GM18505 (cell line): ENCODE results near the gene SLMAP.

Source experiments
- ATAC-seq: cut with Tn5 transposase; IDR thresholded peaks from one replicate; pipeline ENCODE4 v1.9.1; 2021; ENCODE audit not compliant: unreplicated experiment
- POLR2A ChIP-seq: IDR thresholded peaks from 4 replicates; pipeline ENCODE4 v1.6.1; 2011; ENCODE audit warnings: borderline replicate concordance; ENCODE audit not compliant: insufficient read depth, insufficient read length; ENCODE audit errors: extremely low read depth

Gene SLMAP

GRCh38 chr3:57910990-57911389 lies 154.9 kb downstream of the SLMAP start:
- no peak for ATAC-seq
- no peak for TF ChIP-seq POLR2A

- no peak for ATAC-seq
Observed at GRCh38 chr3:57911593-57911992, 155.5 kb downstream of the SLMAP start.

GRCh38 chr3:57917601-57918000 lies 161.5 kb downstream of the SLMAP start:
- no peak for TF ChIP-seq POLR2A
- ATAC-seq = no peak

More at GRCh38 chr3:57911593-57911992, 155.5 kb downstream of the SLMAP start:
- TF ChIP-seq POLR2A = no peak

- ATAC-seq = no peak
- TF ChIP-seq POLR2A = no peak
Observed at GRCh38 chr3:57918123-57918837, 162.2 kb downstream of the SLMAP start.

- TF ChIP-seq POLR2A = no peak
- no peak for ATAC-seq
Observed at GRCh38 chr3:57919987-57920386, 163.9 kb downstream of the SLMAP start.

GRCh38 chr3:57923101-57923500 lies 167.0 kb downstream of the SLMAP start:
- TF ChIP-seq POLR2A = no peak

GRCh38 chr3:57923752-57924151 lies 167.6 kb downstream of the SLMAP start:
- TF ChIP-seq POLR2A = no peak
- no peak for ATAC-seq

More at GRCh38 chr3:57923101-57923500, 167.0 kb downstream of the SLMAP start:
- no peak for ATAC-seq

- no peak for ATAC-seq
- TF ChIP-seq POLR2A = no peak
Observed at GRCh38 chr3:57927166-57927565, 171.1 kb downstream of the SLMAP start.

- no peak for TF ChIP-seq POLR2A
- no peak for ATAC-seq
Observed at GRCh38 chr3:57927916-57928315, 171.8 kb downstream of the SLMAP start.

- ATAC-seq = no peak
- no peak for TF ChIP-seq POLR2A
Observed at GRCh38 chr3:57928511-57928910, 172.4 kb downstream of the SLMAP start.

- no peak for TF ChIP-seq POLR2A
- no peak for ATAC-seq
Observed at GRCh38 chr3:57929988-57930387, 173.9 kb downstream of the SLMAP start.

- no peak for TF ChIP-seq POLR2A
- no peak for ATAC-seq
Observed at GRCh38 chr3:57933602-57934001, 177.5 kb downstream of the SLMAP start.

GRCh38 chr3:57934373-57934772 lies 178.3 kb downstream of the SLMAP start:
- ATAC-seq = no peak

GRCh38 chr3:57935539-57935938 lies 179.4 kb downstream of the SLMAP start:
- TF ChIP-seq POLR2A = no peak
- no peak for ATAC-seq

More at GRCh38 chr3:57934373-57934772, 178.3 kb downstream of the SLMAP start:
- no peak for TF ChIP-seq POLR2A
